Skeletal muscle cell (primary cell): ENCODE results near the gene PTPRCAP.
A peak's percentile ranks its signal among the peaks of the same experiment; 100 is the strongest.
"Not testable (repeated sequence)": the region's sequence is repeated elsewhere in the genome, so short reads cannot be mapped to it uniquely, and the experiment has no call there.

Source experiments
- DNase-seq: peaks from one replicate; pipeline ENCODE4 v3.0.0-alpha.2; 2010; ENCODE audit warnings: low read depth
- H3K4me3 ChIP-seq: 2 replicates; pipeline ENCODE4 v1.5.1; 2011; ENCODE audit warnings: low read depth, mild to moderate bottlenecking, control low read depth, low read length, moderate library complexity

PTPRCAP gene

GRCh38 chr11:67437082-67437808 is at the start of gene PTPRCAP:
Gene PTPRCAP (minus strand): TSS chr11:67437682. CDS start chr11:67437619, 63 bp downstream.
- no peak within 1 kb of the TSS for H3K4me3 ChIP-seq
- no peak for DNase-seq

- no peak overlapping the region for H3K4me3 ChIP-seq
- DNase-seq, result no peak
Measured at GRCh38 chr11:67486481-67487195, 49.2 kb upstream of the PTPRCAP start.

- DNase-seq, H3K4me3 ChIP-seq: not testable (repeated sequence)
Measured at GRCh38 chr11:67485873-67486361, 48.4 kb upstream of the PTPRCAP start.

- no peak overlapping the region for H3K4me3 ChIP-seq
- DNase-seq, result no peak
Measured at GRCh38 chr11:67484847-67485311, 47.4 kb upstream of the PTPRCAP start.

- DNase-seq, result no peak
- peak overlapping the region; percentile 64 for H3K4me3 ChIP-seq
Measured at GRCh38 chr11:67483831-67484665, 46.6 kb upstream of the PTPRCAP start.

- peak; percentile 90 for DNase-seq
- H3K4me3 ChIP-seq, result peak within 1 kb of the TSS; percentile 64
Measured at GRCh38 chr11:67482827-67483798, 45.6 kb upstream of the PTPRCAP start, which contains the start of gene AIP. Gene AIP (plus strand): TSS chr11:67483026. CDS start chr11:67483159, 133 bp downstream.

- H3K4me3 ChIP-seq, result peak overlapping the region; percentile 64
- no peak for DNase-seq
Measured at GRCh38 chr11:67482275-67482826, 44.9 kb upstream of the PTPRCAP start.

GRCh38 chr11:67477344-67478050 is 40.0 kb upstream of the PTPRCAP start:
- not testable (repeated sequence) for DNase-seq, H3K4me3 ChIP-seq

- DNase-seq, H3K4me3 ChIP-seq: not testable (repeated sequence)
Measured at GRCh38 chr11:67476692-67477091, 39.2 kb upstream of the PTPRCAP start.

GRCh38 chr11:67472882-67473281 is 35.4 kb upstream of the PTPRCAP start:
- DNase-seq, result no peak
- H3K4me3 ChIP-seq, result no peak overlapping the region

GRCh38 chr11:67470337-67471002 is 33.0 kb upstream of the PTPRCAP start:
- no peak for DNase-seq
- H3K4me3 ChIP-seq, result no peak overlapping the region

- H3K4me3 ChIP-seq, result peak overlapping the region; percentile 81
Measured at GRCh38 chr11:67469508-67469811, 32.0 kb upstream of the PTPRCAP start.

GRCh38 chr11:67468759-67469507 is 31.5 kb upstream of the PTPRCAP start, which contains the start of gene TMEM134:
Gene TMEM134 (minus strand): TSS chr11:67469251. CDS start chr11:67469192, 59 bp downstream.
- DNase-seq, result peak; percentile 64
- peak within 1 kb of the TSS; percentile 81 for H3K4me3 ChIP-seq

More at GRCh38 chr11:67469508-67469811, 32.0 kb upstream of the PTPRCAP start:
- DNase-seq, result no peak

GRCh38 chr11:67468456-67468758 is 30.9 kb upstream of the PTPRCAP start:
- H3K4me3 ChIP-seq, result peak overlapping the region; percentile 81
- no peak for DNase-seq

- DNase-seq, result no peak
- H3K4me3 ChIP-seq, result peak overlapping the region; percentile 81
Measured at GRCh38 chr11:67468056-67468455, 30.6 kb upstream of the PTPRCAP start.

- H3K4me3 ChIP-seq, result no peak overlapping the region
- DNase-seq, result no peak
Measured at GRCh38 chr11:67466962-67467771, 29.7 kb upstream of the PTPRCAP start.
